Testis (tissue), 2 donors: Measurements from ENCODE around the gene ARFGEF3.

ENCODE experiments used
- CTCF ChIP-seq, 3 experiments: fragments of 450-650 bp in 2 of 3; fragments of 200-600 bp in 1 of 3; sonication (generic) in 1 of 3; IDR thresholded peaks; one replicate each; pipeline ENCODE4 v1.5.1; 2016 to 2019; ENCODE audit warnings: antibody characterized with exemption in 3 of 3, mild to moderate bottlenecking in 2 of 3, moderate library complexity in 1 of 3
- POLR2A ChIP-seq: fragments of 450-650 bp; IDR thresholded peaks from one replicate; pipeline ENCODE4 v1.6.1; 2017; ENCODE audit warnings: antibody characterized with exemption, mild to moderate bottlenecking, moderate library complexity

GRCh38 chr6:138159246-138159645 lies 2.5 kb upstream of the ARFGEF3 start:
- TF ChIP-seq CTCF (IDR thresholded peaks at IDR 0.05) (no peak), POLR2A (no peak)
